ENCODE results near the gene HOXB4. TPM values are rescaled to one million over a fixed set of nuclear protein-coding genes. Genes with fewer than 3 reads are reported as not detected.

Gene HOXB4
- total RNA-seq, 1 donor from 2014 or later = not detected

- TF ChIP-seq CTCF (IDR thresholded peaks at IDR 0.05) = no peak
- Mint-ChIP-seq H3K27me3 (ENCODE audit: low read depth) (peaks cover 56% of the 10 kb centered on the region), H3K27ac (ENCODE audit: unreplicated experiment) (no peak overlapping the region), H3K4me1 (ENCODE audit: low read depth) (no peaks in the 10 kb centered on the region), H3K36me3 (ENCODE audit: low read depth) (no peaks in the 10 kb centered on the region), H3K9me3 (ENCODE audit: low read depth) (no peaks in the 10 kb centered on the region), H3K4me3 (ENCODE audit: unreplicated experiment) (no peak overlapping the region)
- no peak for DNase-seq (ENCODE audit: low spot score)
Measured at GRCh38 chr17:48566717-48567116, 11.4 kb downstream of the HOXB4 start.

GRCh38 chr17:48565925-48566710 lies 12.0 kb downstream of the HOXB4 start:
- H3K27me3 Mint-ChIP-seq (ENCODE audit: low read depth) = peaks cover 56% of the 10 kb centered on the region
- H3K4me3 Mint-ChIP-seq (ENCODE audit: unreplicated experiment) = no peak overlapping the region
- no peaks in the 10 kb centered on the region for H3K36me3 Mint-ChIP-seq (ENCODE audit: low read depth)
- H3K9me3 Mint-ChIP-seq (ENCODE audit: low read depth) = no peaks in the 10 kb centered on the region
- TF ChIP-seq CTCF (IDR thresholded peaks at IDR 0.05) = no peak
- no peak overlapping the region for H3K27ac Mint-ChIP-seq (ENCODE audit: unreplicated experiment)
- no peak for DNase-seq (ENCODE audit: low spot score)
- no peaks in the 10 kb centered on the region for H3K4me1 Mint-ChIP-seq (ENCODE audit: low read depth)

GRCh38 chr17:48565022-48565554 lies 13.1 kb downstream of the HOXB4 start:
- Mint-ChIP-seq H3K27me3 (ENCODE audit: low read depth) (peaks cover 55% of the 10 kb centered on the region), H3K4me3 (ENCODE audit: unreplicated experiment) (no peak overlapping the region), H3K4me1 (ENCODE audit: low read depth) (no peaks in the 10 kb centered on the region), H3K27ac (ENCODE audit: unreplicated experiment) (no peak overlapping the region), H3K36me3 (ENCODE audit: low read depth) (no peaks in the 10 kb centered on the region), H3K9me3 (ENCODE audit: low read depth) (no peaks in the 10 kb centered on the region)
- TF ChIP-seq CTCF (IDR thresholded peaks at IDR 0.05) = no peak
- no peak for DNase-seq (ENCODE audit: low spot score)

GRCh38 chr17:48564188-48565021 lies 13.7 kb downstream of the HOXB4 start:
- no peak for TF ChIP-seq CTCF (IDR thresholded peaks at IDR 0.05)
- no peak for DNase-seq (ENCODE audit: low spot score)
- peaks cover 55% of the 10 kb centered on the region for H3K27me3 Mint-ChIP-seq (ENCODE audit: low read depth)
- H3K36me3 Mint-ChIP-seq (ENCODE audit: low read depth) = no peaks in the 10 kb centered on the region
- no peaks in the 10 kb centered on the region for H3K9me3 Mint-ChIP-seq (ENCODE audit: low read depth)
- no peak overlapping the region for H3K27ac Mint-ChIP-seq (ENCODE audit: unreplicated experiment)
- no peaks in the 10 kb centered on the region for H3K4me1 Mint-ChIP-seq (ENCODE audit: low read depth)
- no peak overlapping the region for H3K4me3 Mint-ChIP-seq (ENCODE audit: unreplicated experiment)

GRCh38 chr17:48563867-48564187 lies 14.3 kb downstream of the HOXB4 start:
- DNase-seq (ENCODE audit: low spot score) = no peak
- H3K4me3 Mint-ChIP-seq (ENCODE audit: unreplicated experiment) = no peak overlapping the region
- H3K36me3 Mint-ChIP-seq (ENCODE audit: low read depth) = no peaks in the 10 kb centered on the region
- H3K27me3 Mint-ChIP-seq (ENCODE audit: low read depth) = peaks cover 55% of the 10 kb centered on the region
- no peak for TF ChIP-seq CTCF (IDR thresholded peaks at IDR 0.05)
- no peak overlapping the region for H3K27ac Mint-ChIP-seq (ENCODE audit: unreplicated experiment)
- no peaks in the 10 kb centered on the region for H3K4me1 Mint-ChIP-seq (ENCODE audit: low read depth)
- no peaks in the 10 kb centered on the region for H3K9me3 Mint-ChIP-seq (ENCODE audit: low read depth)

Measured in chondrocyte (in vitro differentiated cells).